Left cardiac atrium (tissue), 4 donors: Measurements from ENCODE around the gene ASIC4. TPM values are rescaled to one million over a fixed set of nuclear protein-coding genes. Genes with fewer than 3 reads are reported as not detected.

Experiments used
- ATAC-seq, 2 donors: fragments of 200-7000 bp; cut with Tn5 transposase; one replicate each; pipeline ENCODE4 v1.9.1; 2020; ENCODE audit warnings: mild to moderate bottlenecking in 2 of 2, moderate library complexity in 2 of 2
- DNase-seq: peaks from one replicate; pipeline ENCODE4 v3.0.0-alpha.2; 2020
- intact Hi-C, 2 donors: fragments of 100-400 bp; cut with DNase I; formaldehyde crosslinking; loops; one replicate each; pipeline versions ENCODE4 v1.14.1 to v1.15.1; 2022 to 2023
- long read RNA-seq: library from polyadenylated mRNA; unstranded; transcript quantifications from one replicate; pipeline ENCODE4 v2.0.0, GENCODE V29; 2021
- total RNA-seq, 2 donors: library from RNA; stranded (reverse); fragmentation: NEBNext Ultra II Directional; extraction: Animal tissue kit (Norgen Biotek cat#: 25700); gene quantifications; one replicate each; pipeline ENCODE4 v1.2.1, GENCODE V29; 2021
- donor health status: DM: no; HTN: yes; CAD: no.
- donor health status: DM: no; HTN: yes; CAD: no; lungs with severe emphysema.
- donor health status: DM: yes; HTN: yes; CAD: no.
- donor health status: Dilated cardiomyopathy.

The ASIC4 gene
- under 1 TPM in 1 of 2 donors, not detected in 1; 0.32 TPM for total RNA-seq
- long read RNA-seq: 0 reads

GRCh38 chr2:219514196-219514761 lies at the start of gene ASIC4:
TSS of gene ASIC4 (plus strand) at chr2:219514482. CDS start at chr2:219514725, 243 bp downstream.
- intact Hi-C loops: no loop called here
- ATAC-seq: peak; percentile 7 to 51
- DNase-seq: no peak

GRCh38 chr2:219465659-219466561 lies 48.4 kb upstream of the ASIC4 start:
- DNase-seq (no peak), ATAC-seq (no peak)
- intact Hi-C loops: no loop called here

GRCh38 chr2:219466816-219467735 lies 47.2 kb upstream of the ASIC4 start:
- intact Hi-C loops: no loop called here
- ATAC-seq (no peak), DNase-seq (no peak)

GRCh38 chr2:219467736-219468075 lies 46.6 kb upstream of the ASIC4 start:
- ATAC-seq (no peak), DNase-seq (no peak)
- intact Hi-C loops: no loop called here

- peak; percentile 2 to 5 for ATAC-seq
- intact Hi-C loops: no loop called here
These were observed 45.7 kb upstream of the ASIC4 start for GRCh38 chr2:219468410-219469185.

GRCh38 chr2:219469186-219469724 lies 45.0 kb upstream of the ASIC4 start:
- intact Hi-C loops: no loop called here
- ATAC-seq: peak in 1 of 2 donors; percentile 73
- no peak for DNase-seq

More at GRCh38 chr2:219468410-219469185, 45.7 kb upstream of the ASIC4 start:
- DNase-seq: no peak

GRCh38 chr2:219470429-219470828 lies 43.9 kb upstream of the ASIC4 start:
- intact Hi-C loops: loop anchor here in 1 of 2 donors (5.0 kb wide), 1 partner anchor 57 kb away; no protein-coding TSS in a partner anchor
- DNase-seq (no peak), ATAC-seq (peak; percentile 63 to 71)

GRCh38 chr2:219471476-219472371 lies 42.6 kb upstream of the ASIC4 start:
- ATAC-seq (no peak), DNase-seq (no peak)
- intact Hi-C loops: loop anchor here in 1 of 2 donors (5.0 kb wide), 1 partner anchor 56 kb away; no protein-coding TSS in a partner anchor

GRCh38 chr2:219472629-219473187 lies 41.6 kb upstream of the ASIC4 start:
- no peak for DNase-seq
- ATAC-seq: no peak
- intact Hi-C loops: loop anchor here in 1 of 2 donors (5.0 kb wide), 1 partner anchor 55 kb away; no protein-coding TSS in a partner anchor

- intact Hi-C loops: loop anchor here in 1 of 2 donors (5.0 kb wide), 1 partner anchor 54 kb away; no protein-coding TSS in a partner anchor
- ATAC-seq (no peak), DNase-seq (no peak)
These were observed 40.8 kb upstream of the ASIC4 start for GRCh38 chr2:219473511-219473910.

GRCh38 chr2:219474285-219475060 lies 39.8 kb upstream of the ASIC4 start:
- intact Hi-C loops: loop anchor here (5.0 kb wide), 1 partner anchor 53 kb away; no protein-coding TSS in a partner anchor
- no peak for DNase-seq
- no peak for ATAC-seq

- intact Hi-C loops: loop anchor here in 1 of 2 donors (5.0 kb wide), 1 partner anchor 52 kb away; no protein-coding TSS in a partner anchor
- ATAC-seq: peak; percentile 18 to 21
- no peak for DNase-seq
These were observed 39.0 kb upstream of the ASIC4 start for GRCh38 chr2:219475278-219475677.

GRCh38 chr2:219475697-219476651 lies 38.3 kb upstream of the ASIC4 start:
- ATAC-seq: peak; percentile 44 to 65
- peak; percentile 73 for DNase-seq
- intact Hi-C loops: loop anchor here in 1 of 2 donors (5.0 kb wide), 1 partner anchor 51 kb away; no protein-coding TSS in a partner anchor

- intact Hi-C loops: loop anchor here in 1 of 2 donors (5.0 kb wide), 1 partner anchor 51 kb away; no protein-coding TSS in a partner anchor
- ATAC-seq (peak in 1 of 2 donors; percentile 6), DNase-seq (no peak)
These were observed 37.6 kb upstream of the ASIC4 start for GRCh38 chr2:219476652-219477151.
